CD4-positive, alpha-beta T cell treated with Interleukin-15 for 4 hours (primary cell): Measurements from ENCODE around the gene NEDD9.

Source experiments
- DNase-seq: peaks from one replicate; pipeline ENCODE4 v3.0.0-alpha.2; 2020; ENCODE audit warnings: low spot score

Gene NEDD9

DNA sequence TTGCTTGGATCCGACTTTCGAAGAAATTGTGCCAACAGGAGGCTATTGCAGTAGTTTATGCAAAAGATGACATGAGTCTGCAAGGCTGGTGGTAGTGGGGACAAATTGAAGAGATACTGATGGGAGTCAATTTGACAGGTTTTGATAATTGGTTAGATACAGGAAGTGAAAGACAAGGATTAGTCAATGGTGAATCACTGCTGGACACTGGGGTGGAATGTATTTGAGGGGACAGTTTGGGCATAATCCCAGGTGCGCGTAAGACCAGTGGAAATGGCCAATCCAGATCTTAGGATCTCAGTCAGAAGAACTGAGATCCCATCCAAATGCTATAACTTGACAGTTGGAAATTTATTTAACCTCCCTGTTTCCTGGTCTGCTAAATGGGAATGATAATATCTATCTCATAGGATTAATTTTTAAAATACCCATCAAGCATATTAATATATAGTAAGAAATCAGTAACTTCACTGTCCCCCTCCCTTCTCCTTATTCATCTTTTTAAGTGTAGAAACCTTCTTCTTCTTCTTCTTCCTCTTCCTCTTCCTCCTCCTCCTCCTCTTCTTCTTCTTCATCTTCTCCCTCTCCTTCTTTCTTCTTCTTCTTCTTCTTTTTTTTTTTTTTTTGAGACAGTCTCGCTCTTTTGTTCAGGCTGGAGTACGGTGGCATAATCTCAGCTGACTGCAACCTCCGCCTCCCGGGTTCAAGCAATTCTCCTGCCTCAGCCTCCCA is 90.0 kb downstream of the NEDD9 start:
- DNase-seq, result no peak

DNA sequence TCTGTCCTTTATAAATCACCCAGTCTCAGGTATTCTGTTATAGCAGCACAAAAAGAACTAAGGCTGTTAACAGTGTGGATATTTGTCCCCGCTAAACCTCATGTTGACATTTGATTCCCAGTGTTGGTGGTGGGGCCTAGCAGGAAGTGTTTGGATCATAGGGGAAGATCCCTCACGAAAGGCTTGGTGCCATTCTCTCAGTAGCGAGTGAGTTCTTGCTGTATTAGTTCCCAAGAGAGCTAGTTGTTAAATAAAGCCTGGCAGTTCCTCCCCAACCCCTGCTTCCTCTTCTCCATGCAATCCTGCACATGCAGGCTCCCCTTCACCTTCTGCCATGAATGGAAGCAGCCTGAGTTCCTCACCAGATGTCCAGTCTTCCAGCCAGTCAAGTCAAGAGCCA is 91.2 kb downstream of the NEDD9 start:
- no peak for DNase-seq

DNA sequence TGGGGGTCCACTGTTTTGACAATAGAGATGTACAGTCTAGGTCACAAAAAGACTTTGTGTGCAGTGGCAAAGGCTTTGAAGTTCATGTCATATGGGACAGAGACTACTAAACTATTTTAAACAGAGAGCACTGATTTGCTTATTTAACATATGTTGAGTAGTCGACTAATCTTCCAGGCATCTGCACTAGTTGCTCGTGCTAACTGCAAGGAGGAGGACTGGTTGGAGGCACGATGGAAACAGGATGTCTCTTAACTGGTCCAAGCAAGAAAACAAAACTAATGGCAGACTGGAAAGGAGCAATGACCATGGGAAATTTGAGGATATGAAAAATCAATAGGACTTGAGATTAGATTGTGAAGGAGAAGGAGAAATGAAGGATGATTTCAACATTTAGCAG is 92.4 kb downstream of the NEDD9 start:
- DNase-seq, result no peak

DNA sequence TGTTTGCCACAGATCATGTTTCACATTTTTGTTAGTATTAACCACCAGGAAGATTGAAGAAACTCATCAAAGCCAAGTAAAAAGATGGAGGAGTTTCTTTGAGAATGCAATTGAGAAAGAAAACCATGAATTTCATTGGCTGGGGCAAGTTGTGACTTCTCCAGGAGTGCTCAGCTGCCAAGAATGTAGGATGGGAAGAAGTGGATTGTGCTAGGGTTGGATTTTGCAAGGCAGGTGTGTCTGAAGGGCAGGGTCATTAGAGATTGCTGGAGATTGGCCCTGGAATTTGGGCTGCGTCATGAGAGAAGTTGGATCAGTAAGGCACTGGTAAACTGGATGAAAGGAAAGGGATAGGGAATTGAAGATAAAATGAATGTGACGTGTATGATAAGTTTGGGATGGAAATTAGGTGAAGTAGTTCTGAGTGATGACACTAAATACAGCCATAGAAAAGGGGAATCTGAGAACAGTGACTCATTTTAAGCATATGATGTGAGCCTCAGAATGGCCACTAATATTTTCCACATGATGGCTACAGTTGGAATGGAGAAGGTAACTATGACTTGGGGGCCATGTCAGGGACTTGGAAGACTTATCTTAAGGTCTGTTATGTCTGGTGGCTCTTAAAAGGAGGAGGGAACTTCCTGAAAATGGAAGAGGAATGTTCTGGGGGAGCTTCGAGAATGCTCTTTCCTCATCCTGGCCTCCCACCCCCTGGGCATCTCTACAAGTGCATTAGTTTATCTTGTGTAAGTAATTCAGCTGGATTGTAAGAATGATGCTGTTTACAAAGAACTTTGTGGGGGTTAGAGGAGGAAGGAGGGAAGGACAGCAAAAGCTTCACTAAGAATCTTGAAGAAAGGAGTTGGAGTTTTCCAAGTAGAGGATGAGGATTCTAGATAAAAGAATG is 93.2 kb downstream of the NEDD9 start:
- no peak for DNase-seq

DNA sequence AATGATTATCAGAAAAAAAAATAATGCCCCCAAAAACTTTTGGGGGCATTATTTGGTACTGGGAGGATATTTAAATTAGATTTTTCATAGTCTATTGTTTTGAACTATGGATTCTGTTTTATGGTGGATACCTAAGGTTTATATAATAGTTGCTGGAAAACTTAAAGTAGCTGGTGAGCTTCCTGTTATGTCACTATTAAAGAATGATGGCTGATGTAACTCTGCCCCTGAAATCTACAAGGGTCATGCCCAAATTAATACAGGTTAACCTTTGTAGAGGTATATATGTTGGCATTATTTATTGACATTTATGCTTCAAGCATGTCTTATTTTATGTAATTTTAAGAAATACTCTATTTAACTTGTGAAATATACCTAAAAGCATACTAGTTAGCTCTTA is 95.7 kb downstream of the NEDD9 start:
- no peak for DNase-seq
